ENCODE measurements around the gene HADH. TPM values are rescaled to one million over a fixed set of nuclear protein-coding genes. Genes with fewer than 3 reads are reported as not detected.

HADH gene
- total RNA-seq, 1 donor from 2014 or later: 30.9 TPM

- H3K4me3 ChIP-seq: no peak overlapping the region
- no peak for DNase-seq (ENCODE audit: extremely low spot score in 2 of 2)
- intact Hi-C loops (cut with DNase I): no loop called here
- no peaks in the 10 kb centered on the region for H3K27me3 ChIP-seq
- no peak overlapping the region for H3K27ac ChIP-seq
- H3K4me1 ChIP-seq: no peaks in the 10 kb centered on the region
- no peaks in the 10 kb centered on the region for H3K9me3 ChIP-seq
- H3K36me3 ChIP-seq: no peaks in the 10 kb centered on the region
- TF ChIP-seq CTCF (IDR thresholded peaks at IDR 0.05) (no peak), POLR2A (IDR thresholded peaks at IDR 0.05) (no peak), POLR2AphosphoS5 (IDR thresholded peaks at IDR 0.05; ENCODE audit: insufficient read depth in 1 of 2, low read depth in 1 of 2) (no peak)
Measured at GRCh38 chr4:108078024-108078733, 88.5 kb downstream of the HADH start.

- Histone ChIP-seq H3K27me3 (no peaks in the 10 kb centered on the region), H3K27ac (no peak overlapping the region), H3K4me1 (no peaks in the 10 kb centered on the region), H3K9me3 (no peaks in the 10 kb centered on the region), H3K36me3 (no peaks in the 10 kb centered on the region), H3K4me3 (no peak overlapping the region)
- DNase-seq (ENCODE audit: extremely low spot score in 2 of 2): no peak
- intact Hi-C loops (cut with DNase I): no loop called here
- TF ChIP-seq CTCF (IDR thresholded peaks at IDR 0.05) (no peak), POLR2A (IDR thresholded peaks at IDR 0.05) (no peak), POLR2AphosphoS5 (IDR thresholded peaks at IDR 0.05; ENCODE audit: insufficient read depth in 1 of 2, low read depth in 1 of 2) (no peak)
Measured at GRCh38 chr4:108080747-108081146, 91.1 kb downstream of the HADH start.

DNA sequence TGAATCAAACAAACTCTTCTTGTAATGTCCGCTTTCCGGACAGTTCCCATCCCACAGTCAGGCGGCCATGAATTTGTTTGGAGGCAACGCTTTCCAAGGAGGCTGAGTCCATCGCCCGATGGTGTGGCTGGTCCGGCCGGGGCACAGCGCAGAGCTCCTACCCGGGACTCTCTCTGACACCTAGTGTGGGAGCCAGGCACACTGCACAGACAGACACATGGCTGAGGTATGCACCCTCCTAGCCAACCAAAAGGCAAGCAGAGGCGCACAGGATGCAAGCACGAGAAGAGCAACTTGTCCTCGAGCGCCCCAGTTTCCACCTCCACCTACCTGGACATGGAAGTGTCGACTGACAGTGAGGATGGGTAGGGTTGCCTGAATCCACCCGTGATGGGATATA lies 91.6 kb downstream of the HADH start:
- no peaks in the 10 kb centered on the region for H3K4me1 ChIP-seq
- H3K4me3 ChIP-seq: no peak overlapping the region
- intact Hi-C loops (cut with DNase I): no loop called here
- no peak for DNase-seq (ENCODE audit: extremely low spot score in 2 of 2)
- no peak overlapping the region for H3K27ac ChIP-seq
- H3K9me3 ChIP-seq: no peaks in the 10 kb centered on the region
- no peaks in the 10 kb centered on the region for H3K36me3 ChIP-seq
- H3K27me3 ChIP-seq: no peaks in the 10 kb centered on the region
- no peak for TF ChIP-seq POLR2AphosphoS5 (IDR thresholded peaks at IDR 0.05; ENCODE audit: insufficient read depth in 1 of 2, low read depth in 1 of 2)
- no peak for TF ChIP-seq CTCF (IDR thresholded peaks at IDR 0.05)
- no peak for TF ChIP-seq POLR2A (IDR thresholded peaks at IDR 0.05)

Other genes with a start within 250 kb of the HADH start
- gene SGMS2, start 165.0 kb upstream of the HADH start, total RNA-seq: 66.5 TPM
- 19.6 TPM for gene CYP2U1, start 58.3 kb upstream of the HADH start, total RNA-seq
- 12.5 TPM for gene LEF1, start 179.0 kb downstream of the HADH start, total RNA-seq

Data from vagina (tissue), 2 donors.